HG03439 (cell line): ENCODE measurements around the gene TIPRL.
"Not testable (repeated sequence)": the region's sequence is repeated elsewhere in the genome, so short reads cannot be mapped to it uniquely, and the experiment has no call there.

Experiments used
- ATAC-seq: cut with Tn5 transposase; IDR thresholded peaks from one replicate; pipeline ENCODE4 v1.9.1; 2021; ENCODE audit warnings: mild to moderate bottlenecking, moderate library complexity; ENCODE audit not compliant: unreplicated experiment

TIPRL gene

DNA sequence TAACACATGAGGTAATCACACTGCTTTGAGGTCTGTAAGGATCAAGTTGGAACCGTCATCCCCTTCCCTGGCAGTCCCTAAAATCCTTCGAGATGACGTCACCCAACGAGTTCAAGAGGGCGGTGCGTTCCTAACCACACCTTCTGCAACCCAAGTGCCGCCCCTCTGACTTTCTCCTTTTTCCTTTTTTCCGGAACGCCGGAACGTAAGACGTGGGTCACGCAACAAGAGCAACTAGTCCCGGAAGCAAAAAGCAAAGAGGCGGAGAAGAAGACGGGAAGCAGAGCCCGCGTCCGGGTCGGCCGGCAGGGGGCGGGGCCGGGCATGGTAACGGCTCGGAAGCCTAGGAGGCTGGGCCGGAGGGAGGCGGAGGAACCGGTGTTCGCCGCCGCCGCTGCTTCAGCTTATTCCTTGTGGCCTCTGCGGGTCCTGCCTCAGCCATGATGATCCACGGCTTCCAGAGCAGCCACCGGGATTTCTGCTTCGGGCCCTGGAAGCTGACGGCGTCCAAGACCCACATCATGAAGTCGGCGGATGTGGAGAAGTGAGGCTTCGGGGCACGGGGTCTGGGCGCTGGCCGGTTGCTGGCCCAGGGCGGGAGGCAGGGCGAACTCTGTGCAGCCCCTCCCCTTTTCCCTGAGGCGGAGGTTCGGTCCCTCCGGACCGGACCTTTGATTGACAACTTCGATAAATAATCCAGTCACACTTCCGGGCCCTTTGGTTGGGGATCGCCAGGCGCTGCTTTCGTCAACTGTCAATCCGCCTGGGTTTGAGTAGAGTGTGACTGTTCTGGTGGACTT lies at the start of gene TIPRL:
TSS of gene TIPRL (plus strand) at position 325 of the 800 bp plus-strand sequence. CDS start at position 441, 116 bp downstream.
- peak; percentile 94 for ATAC-seq

GRCh38 chr1:168129933-168130332 lies 48.8 kb upstream of the TIPRL start:
- no peak for ATAC-seq

DNA sequence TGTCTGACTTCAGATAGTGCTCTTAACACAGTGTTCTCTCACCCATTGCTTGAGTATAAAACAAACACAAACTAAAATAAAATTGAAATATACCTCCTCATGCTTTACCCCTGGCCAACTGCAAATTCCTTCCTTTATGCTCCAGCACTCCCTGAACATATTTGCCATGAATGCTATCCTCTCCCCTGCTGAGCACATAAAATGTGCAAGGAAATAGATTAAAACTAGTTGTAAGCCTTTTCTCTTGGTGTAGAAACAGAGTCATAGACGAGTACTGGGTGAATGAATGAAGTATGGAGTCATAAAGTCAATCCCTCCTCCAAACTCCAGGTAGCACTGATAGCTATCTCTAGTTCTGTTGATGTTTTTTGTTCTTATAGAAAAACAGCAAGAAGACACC lies 44.6 kb upstream of the TIPRL start:
- ATAC-seq = no peak

GRCh38 chr1:168134642-168135041 lies 44.1 kb upstream of the TIPRL start:
- ATAC-seq = no peak

DNA sequence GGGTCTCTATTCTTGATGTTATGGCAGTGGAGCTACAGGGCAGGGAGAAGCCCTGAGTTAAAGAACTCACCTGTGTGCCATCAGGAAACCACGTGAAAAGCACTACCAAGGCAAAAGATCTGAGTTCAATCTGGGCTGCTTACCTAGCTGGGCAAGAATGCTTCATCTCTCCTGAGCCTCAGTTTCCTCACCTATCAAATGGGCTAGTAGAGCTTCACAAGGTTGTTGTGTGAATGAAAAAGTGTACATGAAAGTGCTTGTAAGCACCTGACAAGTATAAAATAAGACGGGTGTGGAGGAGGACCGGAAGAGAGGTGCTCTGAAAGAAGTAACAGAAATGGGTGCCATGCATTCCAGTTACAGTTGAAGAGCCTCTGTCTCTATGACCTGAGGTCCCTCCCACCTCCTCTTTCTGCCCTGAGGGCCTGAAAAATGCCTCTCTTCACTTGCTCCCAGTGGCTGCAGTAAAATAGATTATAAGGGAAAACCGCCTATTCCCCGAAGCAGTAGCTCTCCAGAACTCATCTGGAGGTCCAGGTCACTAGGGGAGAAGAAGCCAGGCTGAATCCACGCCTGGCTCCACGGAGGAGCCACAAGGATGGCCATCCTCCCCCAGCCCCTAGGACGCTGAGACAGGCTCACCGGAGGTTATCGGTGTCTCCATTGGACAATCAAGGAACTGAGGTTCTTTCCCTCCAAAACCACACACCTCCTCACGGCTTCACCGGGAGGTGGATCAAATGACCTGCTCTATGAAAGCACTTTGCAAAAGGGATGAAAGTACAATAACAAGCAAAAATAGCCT lies 43.4 kb upstream of the TIPRL start:
- no peak for ATAC-seq

GRCh38 chr1:168135921-168136708 lies 42.6 kb upstream of the TIPRL start:
- no peak for ATAC-seq

- no peak for ATAC-seq
These were observed 41.9 kb upstream of the TIPRL start, which contains the start of gene GPR161 for GRCh38 chr1:168136709-168137514. Gene GPR161, minus strand, starts transcription at chr1:168136930. Its CDS starts 32,080 bp downstream, at chr1:168104850.

GRCh38 chr1:168137515-168137821 lies 41.3 kb upstream of the TIPRL start:
- no peak for ATAC-seq

DNA sequence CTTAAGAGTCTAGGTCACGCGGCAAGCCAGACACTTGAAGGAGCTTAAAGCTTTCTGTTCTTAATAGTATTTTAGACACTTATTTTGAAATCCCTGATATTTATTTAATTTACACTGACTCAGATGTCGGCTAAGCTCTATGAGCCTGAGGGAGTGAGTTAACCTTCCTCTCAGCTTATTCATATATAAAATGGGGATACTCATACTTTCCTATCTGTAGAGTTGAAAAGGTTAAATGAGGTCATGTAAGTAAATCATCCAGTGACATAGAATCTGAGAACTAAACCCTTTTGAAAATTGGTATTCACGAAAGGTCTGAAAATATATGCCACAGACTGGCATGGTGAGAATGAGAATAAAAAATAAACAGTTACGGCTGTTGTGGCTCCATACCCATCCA lies 40.6 kb upstream of the TIPRL start:
- no peak for ATAC-seq

DNA sequence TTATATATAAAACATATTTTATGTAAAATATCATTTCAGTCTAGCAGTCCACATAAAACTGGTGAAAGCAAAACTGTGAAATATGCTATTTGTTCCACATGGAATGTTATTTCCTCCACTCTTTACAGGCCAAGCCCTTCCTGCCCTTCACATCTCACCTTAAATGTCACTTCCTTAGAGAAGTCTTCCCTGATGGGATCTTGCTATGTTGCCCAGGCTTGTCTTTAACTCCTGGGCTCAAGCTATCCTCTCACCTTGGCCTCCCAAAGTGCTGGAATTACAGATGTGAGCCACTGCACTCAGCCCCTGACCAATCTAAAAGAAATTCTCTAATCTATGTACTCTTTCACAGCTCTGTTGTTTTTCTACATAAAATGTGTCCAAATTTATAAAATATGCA lies 39.7 kb upstream of the TIPRL start:
- ATAC-seq = no peak

- ATAC-seq = no peak
These were observed 36.8 kb upstream of the TIPRL start for GRCh38 chr1:168141871-168142385.

DNA sequence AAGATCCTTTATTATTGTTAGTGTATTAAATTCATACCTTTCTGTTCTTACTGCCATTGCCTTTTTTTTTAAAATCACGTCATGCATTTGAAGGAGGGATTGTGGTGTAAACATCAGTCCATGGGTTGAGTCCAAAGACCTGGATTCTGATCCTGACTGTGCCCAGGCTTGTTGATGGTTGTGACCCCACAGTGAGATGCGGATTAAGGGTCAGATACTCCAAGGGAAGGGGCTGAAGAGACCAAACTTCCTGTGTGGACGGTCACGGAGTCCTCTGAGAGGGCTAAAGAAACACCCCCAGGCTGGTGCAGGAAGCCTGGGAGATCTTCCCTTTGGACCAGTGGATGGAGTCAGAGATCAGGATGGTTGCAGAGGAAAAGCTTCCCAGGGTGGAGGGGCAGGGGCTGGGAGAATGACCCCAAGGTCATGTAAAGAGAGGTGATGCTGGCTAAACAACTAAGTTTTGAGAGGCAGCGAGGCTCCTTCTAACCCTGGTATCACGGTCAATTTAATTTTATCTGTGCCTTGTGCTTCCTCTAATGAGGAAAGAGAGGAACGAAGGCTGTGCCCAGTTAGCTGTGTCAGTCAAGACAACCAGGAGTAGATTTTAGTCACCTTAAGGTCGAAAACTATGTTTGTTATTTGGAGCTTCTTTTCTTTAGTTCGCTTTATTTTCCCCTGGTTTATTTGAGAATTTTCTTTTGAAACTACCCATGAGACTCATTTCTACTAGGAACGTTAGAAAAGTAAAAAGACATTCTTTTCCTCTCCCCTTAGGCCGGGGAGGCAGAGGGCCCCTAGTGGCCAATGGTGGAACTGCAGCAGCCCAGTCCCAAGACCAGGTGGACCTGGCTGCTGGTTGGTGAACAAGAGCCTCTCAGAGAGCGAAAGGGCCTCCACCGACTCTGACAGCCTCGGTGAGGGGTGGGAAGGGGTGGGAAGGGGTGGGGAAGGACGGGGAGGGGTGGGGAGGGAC lies 33.3 kb upstream of the TIPRL start:
- peak; percentile 84 for ATAC-seq

- no peak for ATAC-seq
These were observed 32.6 kb upstream of the TIPRL start for GRCh38 chr1:168146160-168146539.

DNA sequence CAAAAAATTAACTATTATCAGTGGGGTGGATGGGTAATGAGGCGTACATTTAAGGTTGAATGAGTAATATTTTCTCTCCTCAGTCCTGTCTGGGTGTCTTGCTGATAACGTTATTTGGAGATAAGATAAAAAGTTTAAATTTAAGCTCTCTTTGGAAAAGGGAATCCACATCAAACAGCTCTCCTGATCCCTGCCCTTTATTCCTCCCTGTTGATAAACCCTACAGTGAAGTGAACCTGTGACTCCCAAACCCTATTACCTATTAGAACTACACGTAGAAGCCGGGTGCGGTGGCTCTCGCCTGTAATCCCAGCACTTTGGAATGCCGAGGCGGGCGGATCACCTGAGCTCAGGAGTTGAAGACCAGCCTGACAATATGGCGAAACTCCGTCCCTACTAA lies 32.1 kb upstream of the TIPRL start:
- ATAC-seq = no peak

- ATAC-seq = peak; percentile 55
These were observed 29.8 kb upstream of the TIPRL start for GRCh38 chr1:168148916-168149315.

DNA sequence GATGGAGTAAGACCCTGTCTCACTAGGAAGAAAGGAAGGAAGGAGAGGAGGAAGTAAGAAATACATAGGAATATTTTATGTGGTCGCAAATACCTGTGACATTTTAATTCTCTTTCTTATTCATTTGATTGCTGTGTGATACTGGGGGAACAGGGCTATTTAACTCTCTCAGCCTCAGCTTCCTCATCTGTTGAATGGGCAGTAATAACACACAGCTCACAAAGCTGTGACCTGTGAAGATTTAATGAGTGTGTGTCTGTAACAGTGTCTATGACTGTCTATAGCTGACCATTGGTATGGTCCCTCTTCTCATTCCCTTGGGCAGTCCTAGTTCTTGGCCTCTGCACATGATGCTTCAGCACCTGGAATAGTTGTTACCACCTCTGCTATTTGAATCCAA lies 28.5 kb upstream of the TIPRL start:
- ATAC-seq = no peak

DNA sequence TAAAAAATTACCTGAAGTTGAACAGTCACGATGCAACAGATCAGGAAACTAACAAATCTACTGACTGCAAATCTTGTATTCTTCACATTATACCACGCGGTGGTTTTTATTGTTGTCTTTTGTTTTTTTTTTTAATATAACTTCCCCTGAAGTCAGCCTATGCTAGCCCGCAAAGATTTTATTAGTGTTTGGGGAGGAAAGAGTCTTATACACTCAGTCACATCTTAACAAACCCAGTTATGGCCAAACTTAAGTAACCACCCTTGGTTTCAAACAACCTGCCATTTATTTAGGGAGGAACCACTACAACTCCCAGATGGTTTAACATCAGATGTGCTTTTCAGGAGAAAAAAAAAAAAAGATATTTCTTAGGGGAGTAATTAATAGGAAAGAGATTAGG lies 26.8 kb upstream of the TIPRL start:
- ATAC-seq = no peak

- ATAC-seq = not testable (repeated sequence)
These were observed 24.1 kb upstream of the TIPRL start for GRCh38 chr1:168154707-168155106.

DNA sequence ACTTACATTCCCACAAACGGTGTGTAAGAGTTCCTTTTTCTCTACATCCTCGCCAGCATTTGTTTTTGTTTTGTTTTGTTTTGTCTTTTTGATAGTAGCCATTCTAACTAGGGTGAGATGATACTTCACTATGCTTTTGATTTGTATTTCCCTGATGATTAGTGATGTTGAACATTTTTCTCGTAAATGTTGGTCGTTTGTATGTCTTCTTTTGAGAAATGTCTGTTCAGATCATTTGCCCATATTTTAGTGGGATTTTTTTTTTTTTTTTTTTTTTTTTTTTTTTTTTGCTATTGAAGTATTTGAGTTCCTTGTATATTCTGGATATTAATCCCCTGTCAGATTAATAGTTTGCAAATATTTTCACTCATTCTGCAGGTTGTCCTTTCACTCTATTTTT lies 22.9 kb upstream of the TIPRL start:
- ATAC-seq = no peak
